NCI-H510A treated with DMSO at 0.1 percent for 48 hours (cell line): Measurements from ENCODE around the gene TPCN2.

Experiments used
- DNase-seq: peaks from one replicate; lab custom pipeline; 2025; lab: John Stamatoyannopoulos, UW

The TPCN2 gene

DNA sequence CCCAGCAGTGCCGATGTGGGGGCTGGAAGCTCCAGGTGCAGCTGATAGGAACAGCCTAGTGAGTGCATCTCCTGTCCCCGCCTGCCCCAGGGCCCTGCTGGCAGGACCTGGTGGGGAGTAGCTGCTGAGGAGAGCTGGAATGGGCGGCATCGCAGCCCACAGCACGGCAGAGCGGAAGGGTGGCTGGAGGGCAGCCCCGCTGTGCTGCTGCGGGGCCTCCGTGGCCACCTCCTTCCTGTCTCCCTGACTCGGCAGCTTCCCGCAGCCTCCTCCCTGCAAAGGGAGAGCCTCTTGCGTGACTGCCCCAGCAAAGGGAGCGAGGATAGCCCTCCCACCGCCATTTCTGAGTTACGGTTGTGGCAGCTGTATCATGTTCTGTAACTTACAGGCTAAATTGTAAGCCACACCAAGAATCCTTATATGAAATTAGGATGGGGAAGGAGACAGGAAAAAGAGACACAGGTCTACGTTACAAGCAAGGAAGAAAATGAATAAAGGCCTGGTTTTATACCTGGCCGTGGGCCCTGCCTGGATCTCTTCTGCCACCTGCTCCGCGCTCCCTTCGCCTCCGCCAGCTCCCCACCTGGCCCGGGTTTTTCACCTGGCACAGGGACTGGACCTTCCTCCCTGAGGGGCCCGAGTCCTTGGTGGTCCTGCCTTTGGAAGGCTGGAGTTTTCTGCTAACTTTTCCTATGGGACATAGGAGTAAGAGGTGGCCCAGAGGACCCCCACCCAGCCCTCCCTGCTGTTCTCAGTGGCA is 10.0 kb downstream of the TPCN2 start:
- DNase-seq = no peak

DNA sequence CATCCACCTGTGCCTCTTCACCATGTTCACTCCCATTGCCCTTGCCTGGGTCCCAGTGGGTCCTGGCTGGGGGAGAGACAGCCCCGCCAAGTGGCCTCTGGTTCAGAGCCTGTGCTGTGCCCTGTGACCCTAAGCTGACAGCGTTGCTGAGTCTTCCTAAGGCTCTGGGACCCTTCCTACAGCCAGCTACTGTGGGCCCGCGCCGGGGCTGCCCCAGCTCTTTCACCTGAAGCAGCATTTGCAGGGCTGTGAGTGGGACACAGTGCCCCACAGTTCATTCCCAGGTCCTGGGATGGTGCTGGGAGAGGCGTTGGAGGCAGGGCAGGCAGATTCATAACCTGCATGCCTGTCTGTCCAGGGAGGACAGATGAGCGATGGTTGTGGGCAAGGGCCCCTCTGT is 10.7 kb downstream of the TPCN2 start:
- DNase-seq = no peak

DNA sequence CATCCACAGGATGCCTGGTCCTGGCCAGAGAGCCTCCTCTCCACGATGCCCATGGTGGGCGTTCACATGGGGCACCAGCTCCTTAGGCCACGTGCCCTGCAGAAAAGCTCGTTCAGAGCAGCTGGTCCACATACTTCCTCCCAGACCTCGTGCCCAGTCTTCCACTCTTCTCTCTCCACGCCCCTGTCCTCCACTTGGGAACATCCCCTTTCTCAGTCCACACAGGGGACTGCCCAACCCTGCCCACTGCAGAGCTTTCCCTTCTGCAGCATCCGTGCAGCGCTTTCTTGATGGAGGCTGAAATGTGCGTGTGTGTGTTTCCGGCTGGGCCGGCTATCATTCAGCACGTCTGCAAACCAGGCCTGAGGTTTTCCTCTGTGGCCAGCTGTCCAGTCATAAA is 11.3 kb downstream of the TPCN2 start:
- DNase-seq = no peak

DNA sequence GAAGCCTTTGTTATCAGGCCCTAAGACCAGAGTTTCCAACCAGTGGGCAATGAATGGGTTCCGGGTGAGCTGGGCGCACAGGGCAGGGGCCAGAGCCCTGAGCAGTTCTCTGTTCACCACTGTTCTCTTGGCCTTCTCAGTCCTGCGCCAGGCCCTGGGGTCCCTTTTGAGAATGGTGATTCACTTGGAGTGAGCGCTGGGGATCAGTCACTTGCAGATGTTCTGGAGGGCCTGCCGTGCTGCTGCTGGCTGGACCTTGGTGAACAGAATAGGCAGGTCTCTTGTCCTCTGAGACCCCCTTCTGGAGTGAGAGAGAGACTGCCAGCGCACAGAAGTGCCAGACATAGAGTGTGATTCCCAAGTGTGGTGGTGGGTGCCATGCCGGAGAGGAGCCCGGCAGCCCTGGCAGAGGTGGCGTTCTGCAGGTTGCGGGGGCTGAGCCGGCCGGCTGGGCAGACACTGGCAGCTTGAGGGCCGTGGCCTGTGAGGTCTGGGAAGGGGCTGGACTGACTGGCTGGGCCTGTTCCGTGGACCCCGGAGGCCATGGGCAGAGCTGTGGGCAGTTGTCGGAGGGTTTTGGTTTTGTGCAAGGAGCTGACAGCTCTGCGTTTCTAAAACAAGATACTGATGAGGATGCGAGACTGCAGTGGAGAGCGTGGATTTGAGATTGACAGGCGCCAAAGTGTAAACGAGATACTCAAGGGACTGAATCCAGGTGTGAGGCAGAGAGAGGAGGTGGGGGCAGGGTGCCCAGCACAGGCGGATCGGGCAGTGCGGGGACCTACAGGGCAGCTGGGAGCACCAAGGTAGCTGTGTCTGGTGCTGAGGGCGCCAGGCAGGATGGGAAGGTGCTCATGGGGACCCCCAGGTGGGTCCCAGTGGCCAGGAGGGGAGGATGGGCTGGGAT is 12.3 kb downstream of the TPCN2 start:
- no peak for DNase-seq

DNA sequence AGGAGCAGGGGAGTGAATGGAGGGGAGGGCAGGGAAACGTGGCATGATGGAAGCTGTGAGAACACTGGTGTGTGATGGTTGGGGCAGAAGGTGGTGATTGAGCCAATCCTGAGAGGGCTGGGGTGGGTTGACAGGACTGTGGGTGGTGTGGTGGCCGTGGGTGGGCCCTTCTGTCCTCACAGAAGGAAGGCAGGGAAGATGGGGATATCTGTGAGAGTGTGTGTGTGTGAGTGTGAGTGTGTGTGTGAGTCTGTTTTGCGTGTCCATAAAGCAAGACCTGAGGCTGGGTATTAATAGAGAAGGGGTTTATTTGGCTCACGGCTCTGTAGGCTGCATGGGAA is 13.0 kb downstream of the TPCN2 start:
- DNase-seq = no peak

DNA sequence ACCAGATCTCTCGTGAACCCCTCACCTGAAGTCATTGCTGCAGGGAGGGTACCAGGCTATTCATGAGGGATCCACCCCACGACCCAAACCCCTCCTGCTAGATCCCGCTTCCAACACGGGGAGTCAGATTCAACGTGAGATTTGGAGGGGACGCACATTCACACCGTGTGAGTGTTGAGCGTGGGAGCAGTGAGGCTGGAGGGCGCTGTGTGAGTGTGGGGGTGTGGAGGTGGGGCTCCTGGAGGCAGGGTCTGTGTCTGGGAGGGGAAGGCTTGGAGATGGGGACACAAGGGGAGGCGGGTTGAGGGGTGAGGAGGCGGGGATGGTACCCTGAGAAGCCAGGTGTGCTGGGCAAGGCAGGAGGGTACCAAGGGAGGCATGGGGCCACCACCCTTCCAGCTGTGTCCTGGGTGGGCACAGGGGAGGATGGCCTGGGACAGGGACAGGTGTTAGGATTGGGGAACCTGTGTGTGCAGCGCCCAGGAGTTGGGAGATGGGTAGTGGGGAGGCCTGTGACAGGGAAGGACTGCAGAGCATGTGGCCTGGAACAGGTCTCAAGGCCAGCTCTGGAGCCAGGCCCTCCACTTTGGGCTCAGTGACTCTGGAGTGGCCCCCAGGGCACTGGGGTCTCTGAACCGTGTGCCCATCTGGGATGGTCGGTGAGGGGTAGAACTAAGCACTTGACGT is 13.6 kb downstream of the TPCN2 start:
- DNase-seq = no peak

DNA sequence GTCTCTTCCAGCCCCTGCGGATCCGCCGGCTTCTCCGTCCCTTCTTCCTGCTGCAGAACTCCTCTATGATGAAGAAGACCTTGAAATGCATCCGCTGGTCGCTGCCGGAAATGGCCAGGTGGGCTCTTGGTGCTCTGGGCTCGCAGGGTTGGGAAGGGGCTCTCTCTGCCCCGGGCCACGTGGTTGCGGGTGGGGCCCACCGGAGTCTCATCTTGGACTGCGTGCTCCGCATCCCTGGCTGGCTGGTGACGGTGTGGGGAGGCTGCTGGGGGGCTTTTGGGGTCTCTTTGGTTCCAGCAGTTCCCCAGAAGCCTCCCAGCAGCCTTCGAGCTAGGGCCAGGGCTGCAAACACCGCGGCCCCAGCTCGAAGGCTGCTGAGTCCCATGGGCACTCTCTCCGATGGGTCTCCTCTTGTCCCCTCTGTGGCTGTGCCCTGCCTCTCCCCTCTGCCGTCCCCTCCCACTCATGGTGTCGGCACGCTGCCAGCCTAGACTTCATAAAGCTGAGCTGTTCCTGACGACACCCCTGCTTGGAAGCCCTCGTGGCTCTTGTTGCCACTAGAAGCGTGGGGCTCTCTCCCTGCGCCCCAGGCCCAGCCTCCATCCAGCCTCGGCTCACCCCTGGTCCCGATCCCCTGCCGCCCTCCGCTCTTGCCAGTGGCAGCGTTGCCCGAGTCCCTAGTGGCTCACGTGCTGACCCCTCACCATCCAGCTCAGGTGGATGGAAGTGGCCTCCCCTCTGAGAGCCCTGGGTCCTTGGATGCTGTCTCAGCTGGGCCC is 14.3 kb downstream of the TPCN2 start:
- no peak for DNase-seq

DNA sequence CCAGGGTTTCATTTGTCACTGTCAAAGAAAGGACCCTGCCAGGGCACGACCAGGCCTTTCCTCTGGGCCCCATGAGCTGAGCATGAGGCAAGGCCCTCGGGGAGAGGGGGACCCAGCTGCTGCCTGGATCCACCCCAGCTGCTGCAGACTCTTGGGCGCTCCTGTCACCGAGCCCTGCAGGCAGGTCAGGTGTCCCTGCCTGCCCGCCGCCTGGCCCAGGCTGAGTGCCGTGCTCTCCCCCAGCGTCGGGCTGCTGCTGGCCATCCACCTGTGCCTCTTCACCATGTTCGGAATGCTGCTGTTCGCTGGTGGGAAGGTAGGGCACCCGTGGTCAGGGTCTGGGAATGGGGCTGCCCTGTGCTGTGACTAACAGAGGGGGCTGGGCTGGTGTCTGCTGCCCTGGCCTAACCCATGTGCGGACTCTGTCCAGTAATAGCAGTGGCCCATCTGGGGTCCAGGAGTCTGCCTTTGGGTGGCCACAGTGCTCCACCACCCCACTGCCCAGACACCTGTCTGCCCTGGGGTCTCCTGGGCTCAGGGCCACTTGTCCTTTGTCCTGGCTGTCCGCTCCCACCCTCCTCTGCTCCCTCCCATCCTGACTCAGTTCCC is 15.0 kb downstream of the TPCN2 start:
- DNase-seq = no peak

DNA sequence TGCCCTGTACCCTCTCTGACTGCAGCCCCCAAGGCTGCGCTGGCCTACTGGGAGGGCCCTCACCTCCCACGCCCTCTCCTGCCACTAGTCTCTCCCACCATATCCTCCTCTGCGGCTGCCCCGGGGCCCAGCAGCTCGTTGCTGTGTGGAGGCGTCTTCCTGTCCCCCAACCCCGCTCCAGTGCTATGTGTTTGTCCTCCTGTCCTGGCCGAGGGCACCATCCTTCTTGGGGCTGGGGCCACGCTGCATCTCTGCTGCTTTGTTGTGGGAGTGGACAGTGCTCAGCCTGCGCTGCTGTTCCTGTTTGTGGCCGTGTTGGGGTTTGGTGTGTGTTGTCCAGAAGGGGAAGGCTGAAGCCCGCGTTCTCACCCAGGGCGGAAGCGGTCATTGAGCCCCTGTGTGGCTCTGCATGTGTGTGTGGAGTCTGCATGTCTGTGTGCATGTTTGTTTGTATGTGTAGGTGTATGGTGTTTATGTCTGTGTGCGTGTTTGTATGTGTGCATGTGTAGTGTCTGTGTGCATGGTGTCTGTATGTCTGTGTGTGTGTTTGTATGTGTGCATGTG is 15.7 kb downstream of the TPCN2 start:
- DNase-seq = no peak

DNA sequence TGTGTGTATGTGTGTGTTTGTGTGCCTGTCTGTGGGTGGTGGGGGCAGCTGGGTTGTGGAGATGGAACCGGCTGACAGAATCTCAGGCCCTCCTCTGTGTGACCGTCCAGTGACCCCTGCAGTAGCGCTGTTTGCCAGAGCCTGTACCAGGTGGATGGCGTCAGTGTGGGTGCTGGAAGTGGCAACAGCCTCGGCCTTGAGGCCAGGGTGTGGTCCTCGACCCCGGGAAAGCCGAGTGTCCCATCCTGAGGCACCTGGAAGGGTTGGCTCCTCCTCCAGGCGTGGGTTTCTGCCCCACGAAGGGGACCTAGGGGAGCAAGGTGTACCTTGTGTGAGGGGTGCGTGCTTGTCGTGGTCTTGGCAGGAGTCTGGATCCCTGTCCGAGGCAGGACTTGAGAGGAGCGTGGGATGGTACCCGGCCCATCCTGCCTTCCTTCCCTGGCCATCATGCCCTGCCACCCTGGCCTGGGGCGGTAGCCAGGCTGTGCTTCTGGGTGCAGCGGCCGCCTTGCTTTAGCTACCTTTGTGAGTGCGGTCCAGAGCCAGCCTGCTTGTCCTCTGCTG is 16.5 kb downstream of the TPCN2 start:
- no peak for DNase-seq

DNA sequence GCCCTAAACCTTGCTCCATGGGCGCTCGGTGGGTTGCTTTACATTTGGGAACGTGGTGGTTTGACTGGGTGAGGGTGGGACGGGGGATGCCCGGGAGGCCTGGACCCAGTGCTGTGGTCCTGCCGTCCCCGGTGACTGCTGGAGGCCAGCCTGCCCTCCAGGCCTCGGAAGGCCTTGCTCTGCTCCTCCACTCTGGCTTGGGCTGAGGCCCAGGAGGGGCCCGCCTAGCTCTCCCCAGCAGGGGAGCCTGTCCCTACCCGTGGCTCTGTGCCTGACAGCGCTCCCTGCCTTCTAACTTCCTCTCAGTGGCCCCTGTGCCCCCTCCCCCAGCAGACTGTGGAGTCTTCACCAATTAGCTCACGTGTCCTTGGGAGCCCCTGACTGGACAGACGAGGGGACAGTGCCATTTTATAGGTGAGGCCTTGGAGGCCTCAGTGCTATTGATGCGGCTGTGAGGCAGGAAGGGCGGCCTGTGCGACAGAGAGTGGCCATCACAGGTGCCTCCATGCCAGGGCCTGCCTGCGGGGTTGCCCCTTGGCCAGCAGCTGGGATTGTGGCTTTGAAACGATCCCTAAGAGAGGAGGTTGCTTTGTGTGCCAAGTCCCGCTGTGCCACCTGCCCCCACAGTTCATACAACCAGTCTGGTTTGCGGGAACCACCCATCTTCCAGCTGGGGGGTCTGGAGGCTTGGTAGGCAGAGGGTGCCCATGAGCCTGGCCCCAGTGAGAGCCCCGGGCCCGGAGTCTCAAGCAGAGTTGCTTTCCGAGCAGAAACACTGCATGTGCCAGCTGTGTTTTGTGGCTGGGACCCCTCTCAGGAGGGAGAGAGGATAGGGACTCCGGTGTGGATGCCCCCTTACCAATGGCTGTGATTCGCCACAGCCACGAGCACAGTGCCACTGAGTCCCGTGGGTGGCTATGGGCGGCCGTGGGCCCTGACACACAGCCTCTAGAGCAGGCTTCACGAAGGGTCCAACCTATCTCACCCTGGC is 17.7 kb downstream of the TPCN2 start:
- no peak for DNase-seq

DNA sequence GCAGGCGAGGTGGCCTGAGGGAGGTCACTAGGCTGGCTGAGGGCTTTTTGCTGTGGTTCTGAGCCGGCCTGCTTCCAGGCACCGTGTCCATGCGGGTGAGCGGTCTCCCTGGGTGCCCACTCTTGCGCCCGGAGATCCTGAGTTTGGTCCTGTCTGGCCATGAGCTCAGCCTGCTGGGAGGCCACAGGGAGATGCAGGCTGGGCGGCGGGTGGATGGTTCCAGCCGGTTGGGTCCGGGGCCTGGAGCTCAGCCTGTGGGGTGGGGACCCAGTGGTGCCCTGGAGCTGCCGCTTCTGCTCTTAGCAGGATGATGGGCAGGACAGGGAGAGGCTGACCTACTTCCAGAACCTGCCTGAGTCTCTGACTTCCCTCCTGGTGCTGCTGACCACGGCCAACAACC is 18.5 kb downstream of the TPCN2 start:
- DNase-seq = no peak

DNA sequence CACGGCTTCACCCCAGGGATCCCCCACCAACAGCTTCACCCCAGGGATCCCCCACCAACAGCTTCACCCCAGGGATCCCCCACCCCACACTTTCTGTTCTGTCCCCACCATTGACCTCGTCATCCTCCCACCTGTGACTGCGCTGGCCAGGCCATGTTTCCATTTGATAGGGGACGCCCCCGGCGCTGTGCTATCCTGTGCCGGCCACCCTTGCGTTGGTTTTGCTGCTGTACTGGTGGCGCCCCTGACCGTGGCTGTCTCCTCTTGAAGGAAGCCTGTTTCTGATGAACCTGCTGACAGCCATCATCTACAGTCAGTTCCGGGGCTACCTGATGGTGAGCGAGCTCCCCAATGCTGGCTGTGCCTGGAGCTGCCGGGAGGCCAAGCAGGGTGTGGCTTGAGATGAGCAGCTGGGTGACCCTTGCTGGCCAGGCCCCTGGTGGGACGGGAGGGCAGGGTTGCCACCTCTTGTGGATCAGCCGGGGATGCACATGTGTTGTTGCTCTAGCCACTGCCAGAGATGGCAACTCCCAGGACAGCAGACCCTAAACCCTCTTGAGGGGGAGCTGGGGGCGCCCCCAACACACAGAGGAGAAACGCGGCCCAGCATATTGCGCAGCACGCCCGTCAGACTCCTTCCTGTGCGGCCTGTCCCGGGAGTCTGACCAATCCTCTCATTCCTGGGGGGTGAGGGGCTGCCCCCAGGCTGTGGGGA is 22.5 kb downstream of the TPCN2 start:
- DNase-seq = no peak

DNA sequence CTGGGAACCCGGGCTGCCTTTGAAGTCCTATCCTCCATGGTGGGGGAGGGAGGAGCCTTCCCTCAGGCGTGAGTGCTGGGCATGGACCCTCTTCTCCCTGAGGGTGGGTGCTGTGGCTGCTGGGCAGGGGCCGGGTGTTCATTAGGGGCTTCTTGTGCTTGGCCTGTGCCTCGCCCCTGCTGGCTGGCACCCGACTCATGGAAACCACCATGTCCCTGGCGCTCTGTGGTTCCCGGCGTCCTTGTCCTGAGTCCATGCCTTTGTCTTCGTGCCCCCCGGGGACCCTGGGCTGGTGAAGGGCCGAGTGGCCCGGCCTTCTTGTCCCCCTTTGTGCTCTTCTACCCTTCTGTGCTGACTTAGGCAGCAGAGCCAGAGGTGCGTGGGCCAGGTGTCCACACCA is 23.2 kb downstream of the TPCN2 start:
- DNase-seq = no peak

DNA sequence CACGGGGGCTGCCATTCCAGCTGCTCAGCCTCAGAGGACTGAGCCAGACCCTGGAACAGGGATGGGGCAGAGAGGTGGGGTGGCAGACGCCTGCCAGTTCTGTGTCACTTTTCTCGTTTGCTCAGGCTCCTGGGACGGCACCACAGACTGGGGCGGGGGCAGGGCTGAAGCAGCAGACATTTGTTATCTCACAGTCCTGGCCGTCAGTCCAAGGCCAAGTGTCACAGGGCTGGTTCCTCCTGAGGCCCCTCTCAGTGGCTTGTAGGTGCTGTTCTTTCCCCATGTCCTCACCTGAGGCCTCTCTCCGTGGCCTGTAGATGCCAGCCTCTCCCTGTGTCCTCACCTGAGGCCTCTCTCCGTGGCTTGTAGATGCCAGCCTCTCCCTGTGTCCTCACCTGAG is 24.7 kb downstream of the TPCN2 start:
- DNase-seq = no peak

DNA sequence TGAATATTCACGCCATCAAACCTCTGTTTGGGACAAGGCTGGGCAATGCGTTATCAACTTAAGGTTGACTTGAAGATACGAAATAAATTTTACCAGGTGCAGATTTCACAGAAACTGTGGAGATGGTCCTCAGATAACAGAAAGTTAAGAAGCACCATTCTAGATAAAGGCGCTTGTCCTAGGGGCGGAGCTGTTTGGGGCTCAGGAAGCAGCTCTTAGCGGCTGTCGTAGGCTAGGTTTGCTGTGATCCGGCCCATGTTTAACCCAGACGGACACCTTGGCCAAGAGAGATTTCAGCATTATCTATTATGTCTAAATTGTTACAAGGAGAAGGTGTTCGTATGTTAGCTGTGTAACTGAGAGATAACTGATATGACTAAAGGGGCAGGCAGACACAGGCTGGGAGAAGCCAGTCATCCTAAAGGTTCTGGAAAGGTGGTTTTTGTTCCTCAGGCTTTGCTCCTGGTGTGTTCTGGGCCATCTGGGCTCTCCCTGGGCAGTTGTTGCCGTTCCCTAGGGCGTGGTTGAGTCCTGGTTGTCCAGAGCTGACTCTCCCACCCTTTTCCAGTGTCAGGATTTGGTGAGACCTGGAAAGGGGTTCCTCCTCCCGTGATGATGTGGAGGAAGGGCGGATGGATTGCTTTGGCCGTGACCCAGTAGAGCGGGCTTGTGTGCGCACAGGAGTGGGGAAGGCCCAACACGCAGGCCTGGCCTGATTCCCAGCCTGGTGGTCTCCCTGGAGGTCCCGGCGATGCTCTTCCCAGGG is 25.8 kb downstream of the TPCN2 start:
- no peak for DNase-seq

DNA sequence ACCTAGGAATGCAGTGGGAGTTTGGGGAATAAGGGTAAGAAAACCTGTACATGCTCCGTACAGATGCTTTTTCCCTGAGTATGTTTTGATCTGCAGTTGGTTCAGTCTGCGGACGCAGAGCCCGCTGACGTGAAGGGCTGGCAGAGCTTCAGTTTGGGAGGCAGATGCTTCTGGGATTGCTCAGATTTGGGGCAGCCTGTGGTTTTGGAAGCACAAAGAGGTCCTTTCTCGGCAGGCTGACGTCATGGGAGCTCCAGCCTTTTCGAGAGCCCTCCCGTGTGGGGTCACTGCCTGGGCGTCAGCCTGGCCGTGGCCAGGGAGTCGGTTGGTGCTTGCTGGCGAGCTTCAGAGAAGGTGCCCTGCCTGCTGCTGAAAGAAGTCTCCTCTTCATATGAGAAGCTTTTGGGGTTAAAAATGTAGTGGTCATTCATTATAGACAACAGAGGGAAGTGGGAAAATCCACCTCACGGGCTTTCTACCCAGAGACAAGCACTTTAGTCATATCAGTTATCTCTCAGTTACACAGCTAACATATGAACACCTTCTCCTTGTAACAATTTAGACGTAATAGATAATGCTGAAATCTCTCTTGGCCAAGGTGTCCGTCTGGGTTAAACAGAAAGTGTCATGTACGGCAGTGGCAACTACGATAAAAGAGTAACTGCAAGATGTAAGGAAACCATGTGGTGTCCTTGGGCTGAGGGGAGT is 26.8 kb downstream of the TPCN2 start:
- no peak for DNase-seq
